Measurements from ENCODE around the gene XPNPEP2.

The XPNPEP2 gene

GRCh38 chrX:129743821-129744220, 5.0 kb downstream of the XPNPEP2 start:
- FAIRE-seq (peak; percentile 50), DNase-seq (ENCODE audit: insufficient read length, low spot score) (no peak)
- TF ChIP-seq POLR2AphosphoS5 (IDR thresholded peaks at IDR 0.05; ENCODE audit: low read depth, low read length) (no peak), POU2F2 (IDR thresholded peaks at IDR 0.05; ENCODE audit: low read depth, low read length) (no peak), PAX5 (IDR thresholded peaks at IDR 0.05; ENCODE audit: insufficient read depth, low read length, severe bottlenecking) (no peak), POLR2A (IDR thresholded peaks at IDR 0.05; ENCODE audit: low read depth, low read length) (no peak), TAF1 (IDR thresholded peaks at IDR 0.05; ENCODE audit: low read depth, low read length) (no peak), SPI1 (IDR thresholded peaks at IDR 0.05; ENCODE audit: low read depth, low read length) (no peak)

- DNase-seq (ENCODE audit: insufficient read length, low spot score) (no peak), FAIRE-seq (no peak)
- TF ChIP-seq POU2F2 (IDR thresholded peaks at IDR 0.05; ENCODE audit: low read depth, low read length) (no peak), PAX5 (IDR thresholded peaks at IDR 0.05; ENCODE audit: insufficient read depth, low read length, severe bottlenecking) (no peak), POLR2A (IDR thresholded peaks at IDR 0.05; ENCODE audit: low read depth, low read length) (no peak), POLR2AphosphoS5 (IDR thresholded peaks at IDR 0.05; ENCODE audit: low read depth, low read length) (no peak), SPI1 (IDR thresholded peaks at IDR 0.05; ENCODE audit: low read depth, low read length) (no peak), TAF1 (IDR thresholded peaks at IDR 0.05; ENCODE audit: low read depth, low read length) (no peak)
These were observed 6.1 kb downstream of the XPNPEP2 start for GRCh38 chrX:129744861-129745321.

- TF ChIP-seq POLR2A (IDR thresholded peaks at IDR 0.05; ENCODE audit: low read depth, low read length) = no peak
- no peak for TF ChIP-seq SPI1 (IDR thresholded peaks at IDR 0.05; ENCODE audit: low read depth, low read length)
- no peak for TF ChIP-seq POLR2AphosphoS5 (IDR thresholded peaks at IDR 0.05; ENCODE audit: low read depth, low read length)
- TF ChIP-seq PAX5 (IDR thresholded peaks at IDR 0.05; ENCODE audit: insufficient read depth, low read length, severe bottlenecking) = no peak
- TF ChIP-seq POU2F2 (IDR thresholded peaks at IDR 0.05; ENCODE audit: low read depth, low read length) = no peak
- TF ChIP-seq TAF1 (IDR thresholded peaks at IDR 0.05; ENCODE audit: low read depth, low read length) = no peak
- DNase-seq (ENCODE audit: insufficient read length, low spot score) = no peak
- no peak for FAIRE-seq
These were observed 8.0 kb downstream of the XPNPEP2 start for GRCh38 chrX:129746557-129747470.

GRCh38 chrX:129747533-129747932, 8.8 kb downstream of the XPNPEP2 start:
- peak; percentile 20 for FAIRE-seq
- no peak for DNase-seq (ENCODE audit: insufficient read length, low spot score)
- TF ChIP-seq TAF1 (IDR thresholded peaks at IDR 0.05; ENCODE audit: low read depth, low read length) = no peak
- TF ChIP-seq PAX5 (IDR thresholded peaks at IDR 0.05; ENCODE audit: insufficient read depth, low read length, severe bottlenecking) = no peak
- TF ChIP-seq POU2F2 (IDR thresholded peaks at IDR 0.05; ENCODE audit: low read depth, low read length) = no peak
- no peak for TF ChIP-seq SPI1 (IDR thresholded peaks at IDR 0.05; ENCODE audit: low read depth, low read length)
- no peak for TF ChIP-seq POLR2A (IDR thresholded peaks at IDR 0.05; ENCODE audit: low read depth, low read length)
- no peak for TF ChIP-seq POLR2AphosphoS5 (IDR thresholded peaks at IDR 0.05; ENCODE audit: low read depth, low read length)

GRCh38 chrX:129748305-129748704, 9.5 kb downstream of the XPNPEP2 start:
- DNase-seq (ENCODE audit: insufficient read length, low spot score) (no peak), FAIRE-seq (no peak)
- TF ChIP-seq POLR2A (IDR thresholded peaks at IDR 0.05; ENCODE audit: low read depth, low read length) = no peak

GRCh38 chrX:129749069-129749468, 10.3 kb downstream of the XPNPEP2 start:
- DNase-seq (ENCODE audit: insufficient read length, low spot score) (no peak), FAIRE-seq (no peak)
- TF ChIP-seq TAF1 (IDR thresholded peaks at IDR 0.05; ENCODE audit: low read depth, low read length) = no peak
- TF ChIP-seq POLR2AphosphoS5 (IDR thresholded peaks at IDR 0.05; ENCODE audit: low read depth, low read length) = no peak
- no peak for TF ChIP-seq SPI1 (IDR thresholded peaks at IDR 0.05; ENCODE audit: low read depth, low read length)
- TF ChIP-seq POU2F2 (IDR thresholded peaks at IDR 0.05; ENCODE audit: low read depth, low read length) = no peak
- TF ChIP-seq POLR2A (IDR thresholded peaks at IDR 0.05; ENCODE audit: low read depth, low read length) = no peak
- TF ChIP-seq PAX5 (IDR thresholded peaks at IDR 0.05; ENCODE audit: insufficient read depth, low read length, severe bottlenecking) = no peak

GRCh38 chrX:129750971-129751370, 12.2 kb downstream of the XPNPEP2 start:
- DNase-seq (ENCODE audit: insufficient read length, low spot score) (no peak), FAIRE-seq (no peak)
- TF ChIP-seq POU2F2 (IDR thresholded peaks at IDR 0.05; ENCODE audit: low read depth, low read length) (no peak), TAF1 (IDR thresholded peaks at IDR 0.05; ENCODE audit: low read depth, low read length) (no peak), PAX5 (IDR thresholded peaks at IDR 0.05; ENCODE audit: insufficient read depth, low read length, severe bottlenecking) (no peak), SPI1 (IDR thresholded peaks at IDR 0.05; ENCODE audit: low read depth, low read length) (no peak), POLR2A (IDR thresholded peaks at IDR 0.05; ENCODE audit: low read depth, low read length) (no peak), POLR2AphosphoS5 (IDR thresholded peaks at IDR 0.05; ENCODE audit: low read depth, low read length) (no peak)

- FAIRE-seq = peak; percentile 94
- no peak for DNase-seq (ENCODE audit: insufficient read length, low spot score)
- TF ChIP-seq POLR2A (IDR thresholded peaks at IDR 0.05; ENCODE audit: low read depth, low read length) (no peak), POLR2AphosphoS5 (IDR thresholded peaks at IDR 0.05; ENCODE audit: low read depth, low read length) (no peak), SPI1 (IDR thresholded peaks at IDR 0.05; ENCODE audit: low read depth, low read length) (no peak), PAX5 (IDR thresholded peaks at IDR 0.05; ENCODE audit: insufficient read depth, low read length, severe bottlenecking) (no peak), TAF1 (IDR thresholded peaks at IDR 0.05; ENCODE audit: low read depth, low read length) (no peak), POU2F2 (IDR thresholded peaks at IDR 0.05; ENCODE audit: low read depth, low read length) (no peak)
These were observed 15.6 kb downstream of the XPNPEP2 start for GRCh38 chrX:129754056-129755024.
